OCI-LY1 (cell line): ENCODE data around the gene DNAH7.

Source experiments
- H2AFZ ChIP-seq: fragments of 200-600 bp; sonication (generic), shearing (Covaris generic); 2 replicates; pipeline ENCODE4 v1.6.0; 2014; ENCODE audit warnings: antibody characterized with exemption, mild to moderate bottlenecking, low read length
- H3F3A ChIP-seq: fragments of 200-600 bp; sonication (generic), shearing (Covaris generic); 2 replicates; pipeline ENCODE4 v1.6.0; 2014; ENCODE audit warnings: mild to moderate bottlenecking, antibody characterized with exemption, low read length, moderate library complexity; ENCODE audit not compliant: insufficient read depth
- H3K27ac ChIP-seq: fragments of 200-600 bp; sonication (generic); 2 replicates; pipeline ENCODE4 v1.5.1; 2014; ENCODE audit warnings: low read length, mixed run types, mild to moderate bottlenecking, low read depth; ENCODE audit not compliant: poor library complexity, severe bottlenecking
- H3K27me3 ChIP-seq: fragments of 200-600 bp; sonication (generic); 2 replicates; pipeline ENCODE4 v1.6.0; 2014; ENCODE audit warnings: antibody characterized with exemption, mild to moderate bottlenecking, low read length, moderate library complexity; ENCODE audit not compliant: insufficient read depth
- H3K36me3 ChIP-seq: fragments of 200-600 bp; sonication (generic); 2 replicates; pipeline ENCODE4 v1.6.1; 2014; ENCODE audit warnings: mild to moderate bottlenecking, antibody characterized with exemption, low read length, moderate library complexity, mixed read lengths; ENCODE audit not compliant: insufficient read depth
- H3K4me1 ChIP-seq: fragments of 200-600 bp; sonication (generic); 2 replicates; pipeline ENCODE4 v1.5.1; 2014; ENCODE audit warnings: mild to moderate bottlenecking, low read length, moderate library complexity; ENCODE audit not compliant: insufficient read depth, severe bottlenecking
- H3K4me2 ChIP-seq: fragments of 200-600 bp; sonication (generic), shearing (Covaris generic); 2 replicates; pipeline ENCODE4 v1.6.1; 2014; ENCODE audit warnings: low read length
- H3K4me3 ChIP-seq: fragments of 200-600 bp; sonication (generic); 2 replicates; pipeline ENCODE4 v1.5.1; 2014; ENCODE audit warnings: low read length, low read depth, mild to moderate bottlenecking, mixed read lengths; ENCODE audit not compliant: poor library complexity, severe bottlenecking
- H3K79me2 ChIP-seq: fragments of 200-600 bp; shearing (Covaris generic); 2 replicates; pipeline ENCODE4 v1.6.1; 2016; ENCODE audit warnings: mixed run types, low read length, mixed read lengths; ENCODE audit not compliant: insufficient read depth
- H3K9ac ChIP-seq: fragments of 200-600 bp; sonication (generic), shearing (Covaris generic); 2 replicates; pipeline ENCODE4 v1.6.1; 2014; ENCODE audit warnings: mild to moderate bottlenecking, low read length, mixed read lengths
- H3K9me2 ChIP-seq: fragments of 200-600 bp; sonication (generic), shearing (Covaris generic); 2 replicates; pipeline ENCODE4 v1.6.1; 2014; ENCODE audit warnings: low read depth, mild to moderate bottlenecking, low read length, mixed read lengths
- H3K9me3 ChIP-seq: fragments of 200-600 bp; shearing (Covaris generic); 2 replicates; pipeline ENCODE4 v1.6.1; 2014; ENCODE audit warnings: low read length, mixed read lengths
- H4K20me1 ChIP-seq: fragments of 200-600 bp; sonication (generic), shearing (Covaris generic); 2 replicates; pipeline ENCODE4 v1.6.0; 2016; ENCODE audit warnings: mild to moderate bottlenecking, low read length; ENCODE audit not compliant: insufficient read depth
- EZH2 ChIP-seq: fragments of 200-600 bp; sonication (generic), shearing (Covaris generic); IDR thresholded peaks from 2 replicates; pipeline ENCODE4 v1.8.0; 2017; ENCODE audit warnings: borderline replicate concordance, mixed run types, mild to moderate bottlenecking, antibody characterized with exemption, low read length, moderate library complexity, mixed read lengths
- TF ChIP-seq, protein P1 (sequence below): fragments of 200-600 bp; sonication (generic), shearing (Covaris generic); IDR thresholded peaks from 2 replicates; pipeline ENCODE4 v1.5.1; 2017; ENCODE audit warnings: mild to moderate bottlenecking, antibody characterized with exemption, low read length, moderate library complexity, mixed read lengths

DNAH7 gene

DNA sequence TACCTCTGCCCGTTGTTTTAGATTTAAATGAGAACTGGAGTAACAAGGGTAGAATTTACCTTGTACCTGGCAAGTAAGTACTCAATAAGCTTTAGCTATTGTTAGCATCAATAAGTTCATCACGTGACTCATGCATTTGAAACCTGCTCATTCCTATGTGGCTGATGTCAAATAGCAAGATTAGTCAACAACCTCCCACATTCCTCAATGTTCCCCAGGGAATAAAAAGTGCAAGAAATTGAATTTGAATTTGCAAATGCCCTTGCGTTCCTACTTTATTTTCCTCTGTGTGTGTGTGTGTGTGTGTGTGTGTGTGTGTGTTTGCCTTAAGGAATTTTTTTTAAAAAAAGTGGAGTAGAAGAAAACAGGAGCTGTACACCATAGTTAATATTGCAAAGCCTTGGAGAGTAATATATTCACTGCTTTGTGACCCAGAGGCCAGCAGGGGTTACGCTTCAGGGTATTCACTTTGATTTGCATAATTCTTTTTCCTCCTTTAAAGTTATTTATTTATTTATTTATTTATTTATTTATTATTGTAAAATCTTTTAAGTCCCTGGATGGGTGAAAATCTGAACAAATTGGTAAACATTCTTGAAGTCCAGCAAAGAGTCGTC, 43.9 kb upstream of the DNAH7 start:
- Histone ChIP-seq H3K9ac (no peak overlapping the region), H2AFZ (no peak overlapping the region), H3K36me3 (no peaks in the 10 kb centered on the region), H3K9me3 (no peaks in the 10 kb centered on the region), H3K4me1 (no peaks in the 10 kb centered on the region), H3K79me2 (no peaks in the 10 kb centered on the region), H3K4me3 (no peak overlapping the region), H3K4me2 (no peak overlapping the region), H3K27ac (no peak overlapping the region), H3F3A (no peaks in the 10 kb centered on the region), H3K9me2 (no peaks in the 10 kb centered on the region), H3K27me3 (no peaks in the 10 kb centered on the region), H4K20me1 (no peaks in the 10 kb centered on the region)
- no peak for TF ChIP-seq EZH2

DNA sequence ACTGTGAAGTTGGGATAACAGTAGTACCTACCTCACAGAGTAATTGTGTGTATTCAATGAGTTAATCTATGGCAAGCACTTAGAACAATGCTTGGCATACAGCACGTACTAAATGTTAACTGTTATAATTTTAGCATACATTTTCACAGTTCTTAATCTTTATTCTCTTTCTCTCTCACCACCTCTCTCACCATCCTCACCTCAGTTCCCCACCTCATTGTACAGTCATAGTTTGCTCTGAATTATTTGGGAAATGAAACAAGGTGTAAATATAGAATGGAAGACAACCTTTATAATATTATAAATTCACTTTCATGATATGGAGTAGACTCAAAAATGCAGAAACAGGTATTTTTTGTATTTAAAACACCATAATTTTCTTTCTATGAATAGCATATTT, 40.0 kb upstream of the DNAH7 start:
- Histone ChIP-seq H2AFZ (no peak overlapping the region), H3K4me1 (no peaks in the 10 kb centered on the region), H3K27ac (no peak overlapping the region), H3K9me2 (no peaks in the 10 kb centered on the region), H3K36me3 (no peaks in the 10 kb centered on the region), H3K4me3 (no peak overlapping the region), H3F3A (no peaks in the 10 kb centered on the region), H3K9me3 (no peaks in the 10 kb centered on the region), H4K20me1 (no peaks in the 10 kb centered on the region), H3K9ac (no peak overlapping the region), H3K4me2 (no peak overlapping the region), H3K27me3 (no peaks in the 10 kb centered on the region), H3K79me2 (no peaks in the 10 kb centered on the region)
- TF ChIP-seq EZH2: no peak
- TF ChIP-seq, protein P1, sequence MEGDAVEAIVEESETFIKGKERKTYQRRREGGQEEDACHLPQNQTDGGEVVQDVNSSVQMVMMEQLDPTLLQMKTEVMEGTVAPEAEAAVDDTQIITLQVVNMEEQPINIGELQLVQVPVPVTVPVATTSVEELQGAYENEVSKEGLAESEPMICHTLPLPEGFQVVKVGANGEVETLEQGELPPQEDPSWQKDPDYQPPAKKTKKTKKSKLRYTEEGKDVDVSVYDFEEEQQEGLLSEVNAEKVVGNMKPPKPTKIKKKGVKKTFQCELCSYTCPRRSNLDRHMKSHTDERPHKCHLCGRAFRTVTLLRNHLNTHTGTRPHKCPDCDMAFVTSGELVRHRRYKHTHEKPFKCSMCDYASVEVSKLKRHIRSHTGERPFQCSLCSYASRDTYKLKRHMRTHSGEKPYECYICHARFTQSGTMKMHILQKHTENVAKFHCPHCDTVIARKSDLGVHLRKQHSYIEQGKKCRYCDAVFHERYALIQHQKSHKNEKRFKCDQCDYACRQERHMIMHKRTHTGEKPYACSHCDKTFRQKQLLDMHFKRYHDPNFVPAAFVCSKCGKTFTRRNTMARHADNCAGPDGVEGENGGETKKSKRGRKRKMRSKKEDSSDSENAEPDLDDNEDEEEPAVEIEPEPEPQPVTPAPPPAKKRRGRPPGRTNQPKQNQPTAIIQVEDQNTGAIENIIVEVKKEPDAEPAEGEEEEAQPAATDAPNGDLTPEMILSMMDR: no peak

DNA sequence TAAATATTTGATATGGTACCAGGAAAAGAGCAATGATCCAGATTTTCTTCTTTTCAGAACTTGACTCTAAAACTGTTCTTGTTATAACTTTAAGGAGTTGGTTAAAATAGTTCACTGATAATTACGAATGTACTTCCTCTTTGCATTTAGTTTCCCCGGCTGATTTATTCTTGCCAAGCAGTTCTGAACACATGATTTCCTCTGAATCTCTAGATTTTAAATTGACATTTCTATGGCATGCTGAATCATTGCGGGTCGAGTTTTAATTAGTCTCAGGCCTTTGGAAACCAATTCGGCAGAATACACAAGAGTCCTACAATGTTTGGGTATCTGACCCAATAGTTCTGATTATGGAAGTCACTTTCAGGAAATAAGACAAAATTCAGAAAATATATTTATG, 37.3 kb upstream of the DNAH7 start:
- Histone ChIP-seq H3K9me2 (no peaks in the 10 kb centered on the region), H3K9me3 (no peaks in the 10 kb centered on the region), H4K20me1 (no peaks in the 10 kb centered on the region), H3K36me3 (no peaks in the 10 kb centered on the region), H2AFZ (no peak overlapping the region), H3K9ac (no peak overlapping the region), H3F3A (no peaks in the 10 kb centered on the region), H3K27ac (no peak overlapping the region), H3K79me2 (no peaks in the 10 kb centered on the region), H3K27me3 (no peaks in the 10 kb centered on the region; the same call in 1 of the 2 replicates), H3K4me1 (no peaks in the 10 kb centered on the region), H3K4me3 (no peak overlapping the region), H3K4me2 (no peak overlapping the region)
- no peak for TF ChIP-seq EZH2
- TF ChIP-seq, protein P1: no peak

DNA sequence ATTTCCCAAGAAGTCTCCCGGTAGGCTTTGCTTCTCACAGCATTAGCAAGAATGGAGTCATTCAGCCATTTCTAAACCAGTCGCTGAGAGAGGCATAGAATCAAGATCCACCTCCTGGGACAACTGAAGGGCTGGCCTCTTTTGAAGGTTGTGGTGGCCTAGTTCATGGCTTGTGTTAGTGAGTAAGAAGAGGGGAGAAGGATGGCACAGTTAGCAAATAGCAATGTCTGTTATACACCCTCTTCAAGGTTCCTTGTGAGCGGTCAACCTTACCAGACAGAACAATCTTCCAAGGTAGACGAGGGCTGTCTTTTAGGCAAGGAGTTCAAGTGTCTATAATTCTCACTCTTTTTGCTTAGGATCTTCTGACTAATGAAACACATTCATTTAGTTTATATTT, 35.4 kb upstream of the DNAH7 start:
- TF ChIP-seq, protein P1: no peak
- TF ChIP-seq EZH2: no peak
- Histone ChIP-seq H3K4me2 (no peak overlapping the region), H3K9ac (no peak overlapping the region), H3K9me2 (no peaks in the 10 kb centered on the region), H3K79me2 (no peaks in the 10 kb centered on the region), H4K20me1 (no peaks in the 10 kb centered on the region), H3K4me3 (no peak overlapping the region), H3K36me3 (no peaks in the 10 kb centered on the region), H3F3A (no peaks in the 10 kb centered on the region), H3K9me3 (no peaks in the 10 kb centered on the region), H3K27me3 (no peaks in the 10 kb centered on the region; the same call in 1 of the 2 replicates), H3K4me1 (no peaks in the 10 kb centered on the region), H2AFZ (no peak overlapping the region), H3K27ac (no peak overlapping the region)
